Uterus (tissue), 2 donors: Measurements from ENCODE around the gene OCIAD2.

Experiments used
- POLR2A ChIP-seq, 2 donors: fragments of 450-650 bp; IDR thresholded peaks; one replicate each; pipeline ENCODE4 v1.6.1; 2016; ENCODE audit warnings: antibody characterized with exemption in 2 of 2, mild to moderate bottlenecking in 1 of 2, moderate library complexity in 1 of 2
- TF ChIP-seq, protein P1 (sequence below), 4 experiments: fragments of 200-600 bp in 2 of 4; fragments of 450-650 bp in 2 of 4; sonication (generic) in 2 of 4; IDR thresholded peaks; one replicate each; pipeline ENCODE4 v1.5.1; 2016 to 2019; ENCODE audit warnings: antibody characterized with exemption in 4 of 4, mild to moderate bottlenecking in 2 of 4, moderate library complexity in 1 of 4

DNA sequence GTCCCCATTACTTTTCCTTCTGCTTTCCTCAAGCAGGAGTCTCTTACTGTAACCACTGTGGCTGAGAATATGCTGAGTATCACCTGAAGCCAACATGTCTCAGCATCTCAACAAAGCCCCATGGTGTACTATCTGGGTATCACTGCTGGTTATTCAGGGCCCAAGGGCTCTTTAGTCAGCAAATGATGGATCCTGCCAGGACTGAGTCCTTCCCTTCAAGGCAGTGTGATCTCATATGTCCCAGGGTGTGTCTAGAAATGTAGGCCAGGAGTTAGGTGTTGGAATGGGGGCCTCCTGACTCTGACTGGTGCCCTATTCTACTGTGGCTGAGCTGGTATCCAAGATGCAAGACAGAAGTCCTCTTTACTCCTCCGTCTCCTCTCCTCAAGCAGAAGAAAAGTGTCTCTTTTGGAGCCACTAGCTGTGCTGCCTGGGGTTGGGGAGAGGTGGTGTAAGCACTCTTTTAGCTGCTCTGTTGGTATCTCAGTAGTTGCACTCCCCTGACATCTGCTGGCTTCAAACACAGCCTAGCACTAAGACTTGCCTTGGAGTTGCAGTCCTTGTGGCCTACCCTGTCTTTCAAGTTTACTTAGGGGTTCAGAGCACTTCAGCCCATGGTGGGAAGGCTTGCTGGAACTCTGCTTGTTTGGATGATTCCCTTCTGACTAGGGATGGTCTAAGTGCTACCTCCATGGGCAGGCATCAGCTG, 28.6 kb downstream of the OCIAD2 start:
- TF ChIP-seq, protein P1, sequence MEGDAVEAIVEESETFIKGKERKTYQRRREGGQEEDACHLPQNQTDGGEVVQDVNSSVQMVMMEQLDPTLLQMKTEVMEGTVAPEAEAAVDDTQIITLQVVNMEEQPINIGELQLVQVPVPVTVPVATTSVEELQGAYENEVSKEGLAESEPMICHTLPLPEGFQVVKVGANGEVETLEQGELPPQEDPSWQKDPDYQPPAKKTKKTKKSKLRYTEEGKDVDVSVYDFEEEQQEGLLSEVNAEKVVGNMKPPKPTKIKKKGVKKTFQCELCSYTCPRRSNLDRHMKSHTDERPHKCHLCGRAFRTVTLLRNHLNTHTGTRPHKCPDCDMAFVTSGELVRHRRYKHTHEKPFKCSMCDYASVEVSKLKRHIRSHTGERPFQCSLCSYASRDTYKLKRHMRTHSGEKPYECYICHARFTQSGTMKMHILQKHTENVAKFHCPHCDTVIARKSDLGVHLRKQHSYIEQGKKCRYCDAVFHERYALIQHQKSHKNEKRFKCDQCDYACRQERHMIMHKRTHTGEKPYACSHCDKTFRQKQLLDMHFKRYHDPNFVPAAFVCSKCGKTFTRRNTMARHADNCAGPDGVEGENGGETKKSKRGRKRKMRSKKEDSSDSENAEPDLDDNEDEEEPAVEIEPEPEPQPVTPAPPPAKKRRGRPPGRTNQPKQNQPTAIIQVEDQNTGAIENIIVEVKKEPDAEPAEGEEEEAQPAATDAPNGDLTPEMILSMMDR (IDR thresholded peaks at IDR 0.05): no peak
- no peak for TF ChIP-seq POLR2A (IDR thresholded peaks at IDR 0.05)
